SHP77 (cell line): ENCODE measurements around the gene CUL7.
A peak's percentile ranks its signal among the peaks of the same experiment; 100 is the strongest.
"Not testable (repeated sequence)": the region's sequence is repeated elsewhere in the genome, so short reads cannot be mapped to it uniquely, and the experiment has no call there.

Experiments used
- DNase-seq, 2 experiments: peaks; one replicate each; lab custom pipeline; 2025; lab: John Stamatoyannopoulos, UW

CUL7 gene

GRCh38 chr6:43014434-43014909, 39.2 kb downstream of the CUL7 start:
- peak in 1 of 2 experiments; percentile 9 for DNase-seq

DNA sequence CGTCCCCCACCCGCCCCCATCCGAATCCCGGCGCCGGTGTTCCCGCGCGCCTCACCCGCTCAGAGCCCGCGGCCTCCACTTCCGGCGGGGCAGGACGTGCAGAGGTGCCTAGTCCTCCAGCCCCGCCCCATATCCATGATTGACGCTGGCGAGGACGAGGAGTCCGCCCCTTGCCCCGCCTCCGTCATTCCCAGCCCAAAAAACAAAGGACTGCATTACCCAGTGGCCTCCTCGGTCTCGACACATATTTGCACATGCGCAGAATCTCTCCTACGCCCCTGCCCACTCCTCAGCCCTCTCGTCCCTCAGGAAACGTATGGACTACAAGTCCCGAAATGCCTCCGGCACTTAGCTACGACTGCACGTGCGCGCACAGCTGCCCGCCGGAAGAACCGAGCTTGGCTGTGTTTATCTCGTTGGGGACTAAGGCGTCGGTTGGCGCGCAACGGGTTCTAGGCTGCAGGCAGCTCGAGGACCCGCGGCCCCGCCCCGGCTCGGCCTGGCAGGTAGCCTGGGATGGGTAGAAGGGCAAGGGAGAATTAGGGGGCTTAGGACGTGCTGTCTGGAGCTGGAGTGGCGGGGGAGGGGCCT, 39.7 kb downstream of the CUL7 start, which contains the start of the genes KLHDC3 and MEA1:
KLHDC3 (plus strand) TSS at position 407 of the 591 bp plus-strand sequence. CDS start 2,944 bp downstream, outside the sequence.
MEA1 (minus strand) TSS at position 104 of the 591 bp plus-strand sequence. CDS start 133 bp downstream, outside the sequence.
- peak; percentile 100 for DNase-seq

- no peak for DNase-seq
Observed at GRCh38 chr6:43013097-43013842, 40.4 kb downstream of the CUL7 start.

GRCh38 chr6:43012364-43012763, 41.3 kb downstream of the CUL7 start:
- no peak for DNase-seq

DNA sequence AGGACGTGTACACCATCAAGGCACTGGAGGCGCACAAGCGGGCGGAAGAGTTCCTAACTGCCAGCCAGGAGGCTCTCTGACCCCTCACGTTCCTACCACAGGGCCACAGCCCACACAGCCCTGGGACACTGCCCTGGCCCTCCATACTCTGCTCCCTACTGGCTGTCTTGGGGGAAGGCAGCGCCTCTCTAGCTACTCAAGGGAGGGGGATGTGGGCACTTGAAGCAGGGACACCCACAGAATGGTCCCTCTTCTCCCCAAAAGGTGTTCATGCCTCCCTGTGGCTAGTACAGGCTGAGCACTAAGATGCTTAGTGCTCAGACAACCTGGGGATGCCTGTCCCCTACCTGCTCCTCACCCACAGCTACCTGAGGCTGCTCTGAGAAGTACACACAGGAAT, 42.4 kb downstream of the CUL7 start:
- no peak for DNase-seq

GRCh38 chr6:43009124-43009523, 44.5 kb downstream of the CUL7 start:
- peak; percentile 69 to 72 for DNase-seq

DNA sequence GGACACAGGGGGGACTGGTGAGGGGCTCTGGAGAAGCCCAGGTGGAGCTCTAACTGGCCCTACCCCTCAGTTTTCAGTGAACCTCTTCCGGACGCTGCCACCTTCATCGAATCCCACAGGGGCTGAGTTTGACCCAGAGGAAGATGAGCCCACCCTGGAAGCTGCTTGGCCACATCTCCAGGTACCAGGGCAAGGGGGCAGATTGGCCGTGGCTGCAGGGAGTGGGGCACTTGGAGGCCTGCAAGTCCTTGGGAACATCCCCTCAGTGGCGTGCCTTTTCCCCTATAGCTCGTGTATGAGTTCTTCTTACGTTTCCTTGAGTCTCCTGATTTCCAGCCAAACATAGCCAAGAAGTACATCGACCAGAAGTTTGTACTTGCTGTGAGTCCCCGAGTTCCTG, 46.5 kb downstream of the CUL7 start:
- DNase-seq, result no peak

GRCh38 chr6:43006251-43006650, 47.4 kb downstream of the CUL7 start:
- DNase-seq, result no peak

DNA sequence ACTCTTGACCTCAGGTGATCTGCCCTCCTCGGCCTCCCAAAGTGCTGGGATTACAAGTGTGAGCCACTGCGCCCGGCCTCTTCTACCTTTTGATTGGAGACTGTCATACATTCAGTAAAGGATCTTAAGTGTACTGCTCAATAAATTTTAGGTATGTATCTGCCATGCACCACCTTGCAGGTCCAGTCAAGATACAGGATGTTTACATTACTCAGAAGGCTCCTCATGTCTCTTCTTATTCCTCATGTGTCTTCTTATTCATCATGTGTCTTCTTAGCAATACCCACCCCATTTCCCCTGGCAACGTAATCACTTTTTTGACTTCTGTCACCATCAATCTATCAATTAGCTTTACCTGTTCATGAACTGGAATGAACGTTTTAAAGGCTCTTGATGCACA, 47.8 kb downstream of the CUL7 start:
- DNase-seq, result no peak

- no peak for DNase-seq
Observed at GRCh38 chr6:43001843-43002242, 51.8 kb downstream of the CUL7 start.

DNA sequence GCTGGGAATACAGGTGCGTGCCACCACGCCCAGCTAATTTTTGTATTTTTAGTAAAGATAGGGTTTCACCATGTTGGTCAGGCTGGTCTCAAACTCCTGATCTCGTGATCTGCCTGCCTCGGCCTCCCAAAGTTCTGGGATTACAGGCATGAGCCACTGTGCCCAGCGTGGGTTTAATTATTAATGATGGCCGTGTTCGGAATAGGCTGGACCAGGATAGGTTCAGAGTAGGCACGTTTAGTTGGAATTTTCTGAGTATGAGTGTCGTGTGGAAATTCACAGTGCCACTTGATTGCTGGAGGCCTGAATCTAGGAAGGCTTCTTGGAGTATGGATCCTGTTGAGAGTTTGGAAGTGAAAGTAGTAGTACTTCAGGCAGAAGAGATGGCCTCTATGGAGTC, 55.4 kb downstream of the CUL7 start:
- DNase-seq, result not testable (repeated sequence)

- no peak for DNase-seq
Observed at GRCh38 chr6:42996513-42996912, 57.1 kb downstream of the CUL7 start.

- no peak for DNase-seq
Observed at GRCh38 chr6:42993445-42993844, 60.2 kb downstream of the CUL7 start.

- DNase-seq, result no peak
Observed at GRCh38 chr6:42989923-42990322, 63.7 kb downstream of the CUL7 start.

DNA sequence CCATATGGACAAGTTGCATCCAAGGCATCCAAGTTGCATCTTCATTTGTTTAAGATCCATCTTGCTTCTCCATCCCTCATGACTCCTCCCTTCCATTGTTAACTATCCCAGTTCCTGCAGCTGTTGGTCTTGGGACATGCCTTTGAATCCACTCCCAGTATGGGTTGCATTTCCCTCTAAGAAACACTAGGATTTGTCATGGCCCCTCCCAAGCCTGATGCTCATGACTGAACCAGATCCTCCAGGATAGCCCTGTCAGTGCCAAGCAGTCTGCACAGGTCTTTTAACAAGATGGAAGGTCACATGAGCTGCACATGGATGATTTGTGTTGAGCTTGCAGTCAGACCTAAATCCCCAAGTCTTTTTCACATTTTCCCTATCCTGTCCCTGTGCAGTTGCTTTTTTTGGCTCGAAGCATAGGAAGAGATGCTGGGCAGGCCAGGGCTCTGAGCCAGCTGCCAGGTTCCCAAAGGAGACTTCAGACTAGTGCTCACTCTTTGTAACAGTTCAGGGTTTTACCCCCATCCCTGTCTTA, 65.1 kb downstream of the CUL7 start:
- no peak for DNase-seq
